ENCODE results near the gene CD300LF. TPM values are rescaled to one million over a fixed set of nuclear protein-coding genes. Genes with fewer than 3 reads are reported as not detected.

The CD300LF gene
- total and polyA plus RNA-seq, 10 of the 15 experiments (the other 5 are each of a cell fraction or from before 2014, with no cell fraction given) = 0.15 TPM; not detected in 9

DNA sequence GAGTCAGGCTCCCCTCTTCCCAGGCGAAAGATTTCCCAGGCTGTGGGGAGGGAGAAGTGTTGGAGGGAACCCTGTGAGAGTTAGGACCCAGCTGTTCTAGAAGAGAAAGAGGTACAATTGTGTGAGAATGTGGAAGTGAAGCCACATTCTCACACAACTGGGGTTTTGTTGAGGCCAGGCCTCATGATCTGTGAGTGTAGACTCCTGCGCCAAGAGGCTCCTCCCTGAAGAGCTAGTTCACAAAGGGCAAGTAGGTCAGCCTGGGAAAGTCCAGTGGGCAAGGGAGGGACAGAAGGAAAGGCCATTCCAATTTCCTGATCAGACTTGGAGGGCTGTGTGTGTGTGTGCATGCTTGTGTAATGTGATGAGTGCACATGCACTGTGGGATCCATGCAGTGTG, 15.2 kb downstream of the CD300LF start (continued):
- TF ChIP-seq, protein P1, sequence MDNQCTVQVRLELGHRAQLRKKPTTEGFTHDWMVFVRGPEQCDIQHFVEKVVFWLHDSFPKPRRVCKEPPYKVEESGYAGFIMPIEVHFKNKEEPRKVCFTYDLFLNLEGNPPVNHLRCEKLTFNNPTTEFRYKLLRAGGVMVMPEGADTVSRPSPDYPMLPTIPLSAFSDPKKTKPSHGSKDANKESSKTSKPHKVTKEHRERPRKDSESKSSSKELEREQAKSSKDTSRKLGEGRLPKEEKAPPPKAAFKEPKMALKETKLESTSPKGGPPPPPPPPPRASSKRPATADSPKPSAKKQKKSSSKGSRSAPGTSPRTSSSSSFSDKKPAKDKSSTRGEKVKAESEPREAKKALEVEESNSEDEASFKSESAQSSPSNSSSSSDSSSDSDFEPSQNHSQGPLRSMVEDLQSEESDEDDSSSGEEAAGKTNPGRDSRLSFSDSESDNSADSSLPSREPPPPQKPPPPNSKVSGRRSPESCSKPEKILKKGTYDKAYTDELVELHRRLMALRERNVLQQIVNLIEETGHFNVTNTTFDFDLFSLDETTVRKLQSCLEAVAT (IDR thresholded peaks at IDR 0.05) = no peak
- TF ChIP-seq TCF3 (IDR thresholded peaks at IDR 0.05; ENCODE audit: borderline replicate concordance, insufficient read depth, low read depth, low read length) = no peak
- TF ChIP-seq POLR2A (IDR thresholded peaks at IDR 0.05; ENCODE audit: low read depth, low read length) = no peak
- no peak for TF ChIP-seq ETV6 (conservative IDR thresholded peaks at IDR 0.05 in 1 of 2, IDR thresholded peaks at IDR 0.05 in 1 of 2; ENCODE audit: borderline replicate concordance in 1 of 2, low read depth in 1 of 2)
- TF ChIP-seq, protein P2, sequence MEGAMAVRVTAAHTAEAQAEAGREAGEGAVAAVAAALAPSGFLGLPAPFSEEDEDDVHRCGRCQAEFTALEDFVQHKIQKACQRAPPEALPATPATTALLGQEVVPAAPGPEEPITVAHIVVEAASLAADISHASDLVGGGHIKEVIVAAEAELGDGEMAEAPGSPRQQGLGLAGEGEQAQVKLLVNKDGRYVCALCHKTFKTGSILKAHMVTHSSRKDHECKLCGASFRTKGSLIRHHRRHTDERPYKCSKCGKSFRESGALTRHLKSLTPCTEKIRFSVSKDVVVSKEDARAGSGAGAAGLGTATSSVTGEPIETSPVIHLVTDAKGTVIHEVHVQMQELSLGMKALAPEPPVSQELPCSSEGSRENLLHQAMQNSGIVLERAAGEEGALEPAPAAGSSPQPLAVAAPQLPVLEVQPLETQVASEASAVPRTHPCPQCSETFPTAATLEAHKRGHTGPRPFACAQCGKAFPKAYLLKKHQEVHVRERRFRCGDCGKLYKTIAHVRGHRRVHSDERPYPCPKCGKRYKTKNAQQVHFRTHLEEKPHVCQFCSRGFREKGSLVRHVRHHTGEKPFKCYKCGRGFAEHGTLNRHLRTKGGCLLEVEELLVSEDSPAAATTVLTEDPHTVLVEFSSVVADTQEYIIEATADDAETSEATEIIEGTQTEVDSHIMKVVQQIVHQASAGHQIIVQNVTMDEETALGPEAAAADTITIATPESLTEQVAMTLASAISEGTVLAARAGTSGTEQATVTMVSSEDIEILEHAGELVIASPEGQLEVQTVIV (IDR thresholded peaks at IDR 0.05; ENCODE audit: borderline replicate concordance, partially characterized antibody) = no peak
- 0 out of 2 replicates have a peak, but pooled peaks have one; percentile 33 for TF ChIP-seq GATAD2B (conservative IDR thresholded peaks at IDR 0.05; ENCODE audit: low read depth)
- TF ChIP-seq, protein P3, sequence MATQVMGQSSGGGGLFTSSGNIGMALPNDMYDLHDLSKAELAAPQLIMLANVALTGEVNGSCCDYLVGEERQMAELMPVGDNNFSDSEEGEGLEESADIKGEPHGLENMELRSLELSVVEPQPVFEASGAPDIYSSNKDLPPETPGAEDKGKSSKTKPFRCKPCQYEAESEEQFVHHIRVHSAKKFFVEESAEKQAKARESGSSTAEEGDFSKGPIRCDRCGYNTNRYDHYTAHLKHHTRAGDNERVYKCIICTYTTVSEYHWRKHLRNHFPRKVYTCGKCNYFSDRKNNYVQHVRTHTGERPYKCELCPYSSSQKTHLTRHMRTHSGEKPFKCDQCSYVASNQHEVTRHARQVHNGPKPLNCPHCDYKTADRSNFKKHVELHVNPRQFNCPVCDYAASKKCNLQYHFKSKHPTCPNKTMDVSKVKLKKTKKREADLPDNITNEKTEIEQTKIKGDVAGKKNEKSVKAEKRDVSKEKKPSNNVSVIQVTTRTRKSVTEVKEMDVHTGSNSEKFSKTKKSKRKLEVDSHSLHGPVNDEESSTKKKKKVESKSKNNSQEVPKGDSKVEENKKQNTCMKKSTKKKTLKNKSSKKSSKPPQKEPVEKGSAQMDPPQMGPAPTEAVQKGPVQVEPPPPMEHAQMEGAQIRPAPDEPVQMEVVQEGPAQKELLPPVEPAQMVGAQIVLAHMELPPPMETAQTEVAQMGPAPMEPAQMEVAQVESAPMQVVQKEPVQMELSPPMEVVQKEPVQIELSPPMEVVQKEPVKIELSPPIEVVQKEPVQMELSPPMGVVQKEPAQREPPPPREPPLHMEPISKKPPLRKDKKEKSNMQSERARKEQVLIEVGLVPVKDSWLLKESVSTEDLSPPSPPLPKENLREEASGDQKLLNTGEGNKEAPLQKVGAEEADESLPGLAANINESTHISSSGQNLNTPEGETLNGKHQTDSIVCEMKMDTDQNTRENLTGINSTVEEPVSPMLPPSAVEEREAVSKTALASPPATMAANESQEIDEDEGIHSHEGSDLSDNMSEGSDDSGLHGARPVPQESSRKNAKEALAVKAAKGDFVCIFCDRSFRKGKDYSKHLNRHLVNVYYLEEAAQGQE (IDR thresholded peaks at IDR 0.05; ENCODE audit: low read depth, low read length) = no peak
- TF ChIP-seq DPF2 (IDR thresholded peaks at IDR 0.05) = no peak
- TF ChIP-seq CREM (IDR thresholded peaks at IDR 0.05; ENCODE audit: low read depth) = no peak
- no peak for TF ChIP-seq RFX5 (IDR thresholded peaks at IDR 0.05; ENCODE audit: low read depth, low read length)
- TF ChIP-seq BACH1 (IDR thresholded peaks at IDR 0.05; ENCODE audit: borderline replicate concordance) = no peak
- no peak for TF ChIP-seq ZNF384 (IDR thresholded peaks at IDR 0.05; ENCODE audit: borderline replicate concordance, low read depth, low read length)
